Measurements from ENCODE around the gene PSPH. TPM values are rescaled to one million over a fixed set of nuclear protein-coding genes. Genes with fewer than 3 reads are reported as not detected.

PSPH gene
- total and polyA plus RNA-seq, 2 donors (not counting 3 experiments of a cell fraction or from before 2014, with no cell fraction given): 11.8 to 24.2 TPM

DNA sequence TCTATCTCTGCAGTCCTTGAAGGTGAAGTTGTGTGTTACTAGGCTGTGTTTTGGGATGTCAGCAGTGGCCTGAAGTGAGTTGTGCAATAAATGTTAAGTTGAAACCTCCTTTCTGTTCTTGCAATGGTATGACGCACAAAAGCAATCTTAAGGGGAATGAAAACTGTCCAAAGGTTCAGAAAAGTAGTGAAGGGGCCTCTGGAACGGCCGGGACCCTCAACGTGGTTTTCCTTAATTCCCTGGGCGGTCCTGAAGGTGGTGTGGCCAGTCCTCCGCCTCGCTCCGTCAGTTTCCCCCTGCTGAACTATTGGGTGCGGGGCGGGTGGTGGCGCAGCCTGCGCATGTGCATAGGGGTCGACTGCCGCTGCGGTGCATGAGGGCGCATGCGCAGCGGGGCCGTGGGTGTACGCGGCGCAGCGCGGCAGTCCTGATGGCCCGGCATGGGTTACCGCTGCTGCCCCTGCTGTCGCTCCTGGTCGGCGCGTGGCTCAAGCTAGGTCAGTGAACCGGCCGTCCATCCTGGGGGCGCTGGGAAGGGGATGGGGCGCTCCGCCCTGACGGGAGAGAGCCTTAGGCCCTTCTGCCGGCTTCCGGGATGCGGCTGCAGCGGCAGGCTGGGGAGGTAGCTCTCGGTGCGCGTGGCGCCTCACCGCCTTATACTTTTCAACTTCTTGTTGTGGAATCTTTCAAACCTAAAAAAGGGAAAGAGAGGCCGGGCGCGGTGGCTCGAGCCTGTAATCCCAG lies 12.8 kb upstream of the PSPH start, which contains the start of gene SUMF2:
Gene SUMF2 (plus strand): TSS at position 405 of the 744 bp plus-strand sequence. CDS start 26 bp downstream, at position 431.
- Histone ChIP-seq H3K27ac (ENCODE audit: insufficient read depth, low read depth, low read length) (peak within 1 kb of the TSS; percentile 21), H3K27me3 (ENCODE audit: control insufficient read depth in 2 of 2, insufficient read depth in 2 of 2, low read length in 2 of 2) (no peaks in the 10 kb centered on the region), H3K4me3 (replicated peaks in 1 of 3; ENCODE audit: insufficient read depth in 1 of 3, low read depth in 1 of 3, low read length in 3 of 3) (peak within 1 kb of the TSS; percentile 14 to 75 (median 60)), H3K9me3 (replicated peaks; ENCODE audit: control insufficient read depth, insufficient read depth, low read length) (no peaks in the 10 kb centered on the region), H4K20me1 (replicated peaks; ENCODE audit: control insufficient read depth, extremely low read depth, insufficient read depth, low read length) (peaks cover 4% of the 10 kb centered on the region), H2AFZ (ENCODE audit: low read depth, low read length) (peak within 1 kb of the TSS; percentile 24), H3K36me3 (ENCODE audit: control insufficient read depth in 2 of 2, extremely low read depth in 1 of 2, insufficient read depth in 2 of 2, low read length in 2 of 2) (peaks cover 5 to 22% of the 10 kb centered on the region in 2 experiments), H3K9me1 (replicated peaks; ENCODE audit: control insufficient read depth, extremely low read depth, insufficient read depth, low read length) (no peaks in the 10 kb centered on the region), H3K4me2 (ENCODE audit: insufficient read depth, low read length) (peak within 1 kb of the TSS; percentile 54), H3K4me1 (ENCODE audit: control insufficient read depth, extremely low read depth, insufficient read depth, low read length) (peaks cover 37% of the 10 kb centered on the region), H3K79me2 (ENCODE audit: control insufficient read depth, insufficient read depth, low read length) (peaks cover 15% of the 10 kb centered on the region), H3K9ac (replicated peaks; ENCODE audit: extremely low read depth, insufficient read depth, low read length) (peak within 1 kb of the TSS; percentile 59)
- DNase-seq (ENCODE audit: low read depth, low spot score) (peak; percentile 94), FAIRE-seq (no peak)
- POLR2A ChIA-PET: interaction anchor here (0.7 to 2.0 kb wide), 2 partner anchors 13 to 52 kb away, joined by 7 to 27 read pairs; partner anchors contain the start of genes CCT6A and PSPH
- CTCF ChIA-PET: interaction anchor here (0.9 to 2.9 kb wide), 8 partner anchors 10 to 59 kb away, joined by 3 to 26 read pairs (median 8); partner anchors contain the start of gene PHKG1
- dilution Hi-C loops (cut with MboI; ENCODE audit: extremely low pct_ligation_motif_present, low sequenced_read_pairs): no loop called here
- no TSS peak for BruUV-seq (replicated peaks)
- no peak for TF ChIP-seq EZH2 (IDR thresholded peaks at IDR 0.05; ENCODE audit: borderline replicate concordance, low read depth, low read length, severe bottlenecking)
- no peak for TF ChIP-seq JUN (IDR thresholded peaks at IDR 0.05; ENCODE audit: borderline replicate concordance, insufficient read depth, insufficient read length, low read depth)
- peak; percentile 4 to 39 for TF ChIP-seq CTCF (IDR thresholded peaks at IDR 0.05; ENCODE audit: extremely low read depth in 1 of 2, insufficient read depth in 1 of 2, low read depth in 1 of 2, low read length in 2 of 2)
- TF ChIP-seq POLR2AphosphoS5 (IDR thresholded peaks at IDR 0.05; ENCODE audit: insufficient read depth, low read depth, low read length): peak; percentile 98
- TF ChIP-seq MYC (IDR thresholded peaks at IDR 0.05; ENCODE audit: low read depth, low read length): peak; percentile 80
- TF ChIP-seq POLR2A (IDR thresholded peaks at IDR 0.05; ENCODE audit: low read depth, low read length): peak; percentile 97
- peak; percentile 61 for TF ChIP-seq MAX (IDR thresholded peaks at IDR 0.05; ENCODE audit: insufficient read depth, insufficient read length)
- intact Hi-C loops (cut with micrococcal nuclease): loop anchor here (1.0 to 2.0 kb wide), 4 partner anchors 13 to 59 kb away; partner anchors contain the start of genes CCT6A, CHCHD2 and PSPH

Data from endothelial cell of umbilical vein (primary cell).